Activated B cell treated with CpG ODN at 0.5 μM for 24 hours (primary cell): ENCODE data around the gene PARM1. TPM values are rescaled to one million over a fixed set of nuclear protein-coding genes. Genes with fewer than 3 reads are reported as not detected.

Experiments
- ATAC-seq: fragments of 200-7000 bp; cut with Tn5 transposase; one replicate; pipeline ENCODE4 v1.10.0; 2021; ENCODE audit warnings: low read depth, mild to moderate bottlenecking, moderate library complexity
- CTCF ChIA-PET: fragments of 350-600 bp; sonication (Branson Sonifier 250); formaldehyde crosslinking; loops from one replicate; lab custom pipeline; 2021; ENCODE audit warnings: antibody characterized with exemption; lab: Charles Lee
- POLR2A ChIA-PET: fragments of 350-600 bp; sonication (Branson Sonifier 250); formaldehyde crosslinking; loops from one replicate; lab custom pipeline; 2021; ENCODE audit warnings: antibody characterized with exemption; lab: Charles Lee
- DNase-seq: peaks from one replicate; pipeline ENCODE4 v3.0.0; 2022
- H3K27ac Mint-ChIP-seq: one replicate; pipeline ENCODE4 v1.8.0; 2020; ENCODE audit warnings: mixed read lengths
- H3K27me3 Mint-ChIP-seq: one replicate; pipeline ENCODE4 v1.8.0; 2021; ENCODE audit warnings: mixed read lengths
- H3K36me3 Mint-ChIP-seq: one replicate; pipeline ENCODE4 v1.8.0; 2021; ENCODE audit warnings: low read depth, mixed read lengths
- H3K4me1 Mint-ChIP-seq: one replicate; pipeline ENCODE4 v1.8.0; 2021; ENCODE audit warnings: mixed read lengths
- H3K4me3 Mint-ChIP-seq: one replicate; pipeline ENCODE4 v1.8.0; 2020; ENCODE audit warnings: mild to moderate bottlenecking, mixed read lengths
- H3K9me3 Mint-ChIP-seq: one replicate; pipeline ENCODE4 v1.8.0; 2020; ENCODE audit warnings: mixed read lengths
- intact Hi-C: fragments of 100-400 bp; cut with micrococcal nuclease; formaldehyde crosslinking; loops from one replicate; pipeline ENCODE4 v1.15.1; 2024
- total RNA-seq: library from RNA; stranded (reverse); gene quantifications from 2 replicates; pipeline ENCODE4 v1.2.3, GENCODE V29; 2022
- TF ChIP-seq, protein P1 (sequence below): fragments of 200-600 bp; IDR thresholded peaks from one replicate; pipeline ENCODE4 v1.8.0; 2022; ENCODE audit warnings: antibody characterized with exemption, mild to moderate bottlenecking

The PARM1 gene
- total RNA-seq, 1 donor from 2014 or later = 6.5 TPM

DNA sequence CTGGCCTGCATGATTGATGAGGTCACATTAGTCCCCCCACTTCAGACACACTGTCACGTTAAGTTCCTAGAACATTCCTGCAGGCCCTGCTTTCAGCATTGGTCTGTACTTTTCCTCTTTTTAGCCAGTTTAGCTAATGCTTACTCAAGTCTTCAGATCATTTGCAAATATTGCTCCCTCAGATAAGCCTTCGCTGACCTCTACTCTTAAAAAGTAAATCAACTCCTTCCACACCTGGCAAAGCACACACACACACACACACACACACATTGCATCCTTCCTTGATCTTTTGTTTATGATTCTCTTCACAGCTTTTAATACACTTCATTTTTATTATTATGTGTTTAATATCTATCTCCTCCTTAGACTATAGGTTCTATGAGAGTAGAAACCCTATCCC, 31.4 kb downstream of the PARM1 start:
- CTCF ChIA-PET = no interaction called here
- POLR2A ChIA-PET = no interaction called here
- H3K4me1 Mint-ChIP-seq = peaks cover 11% of the 10 kb centered on the region
- no peak overlapping the region for H3K27ac Mint-ChIP-seq
- DNase-seq (no peak), ATAC-seq (no peak)
- intact Hi-C loops = no loop called here
- peaks cover 10% of the 10 kb centered on the region for H3K9me3 Mint-ChIP-seq
- H3K27me3 Mint-ChIP-seq = no peaks in the 10 kb centered on the region
- peaks cover 23% of the 10 kb centered on the region for H3K36me3 Mint-ChIP-seq
- TF ChIP-seq, protein P1, sequence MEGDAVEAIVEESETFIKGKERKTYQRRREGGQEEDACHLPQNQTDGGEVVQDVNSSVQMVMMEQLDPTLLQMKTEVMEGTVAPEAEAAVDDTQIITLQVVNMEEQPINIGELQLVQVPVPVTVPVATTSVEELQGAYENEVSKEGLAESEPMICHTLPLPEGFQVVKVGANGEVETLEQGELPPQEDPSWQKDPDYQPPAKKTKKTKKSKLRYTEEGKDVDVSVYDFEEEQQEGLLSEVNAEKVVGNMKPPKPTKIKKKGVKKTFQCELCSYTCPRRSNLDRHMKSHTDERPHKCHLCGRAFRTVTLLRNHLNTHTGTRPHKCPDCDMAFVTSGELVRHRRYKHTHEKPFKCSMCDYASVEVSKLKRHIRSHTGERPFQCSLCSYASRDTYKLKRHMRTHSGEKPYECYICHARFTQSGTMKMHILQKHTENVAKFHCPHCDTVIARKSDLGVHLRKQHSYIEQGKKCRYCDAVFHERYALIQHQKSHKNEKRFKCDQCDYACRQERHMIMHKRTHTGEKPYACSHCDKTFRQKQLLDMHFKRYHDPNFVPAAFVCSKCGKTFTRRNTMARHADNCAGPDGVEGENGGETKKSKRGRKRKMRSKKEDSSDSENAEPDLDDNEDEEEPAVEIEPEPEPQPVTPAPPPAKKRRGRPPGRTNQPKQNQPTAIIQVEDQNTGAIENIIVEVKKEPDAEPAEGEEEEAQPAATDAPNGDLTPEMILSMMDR = no peak
- H3K4me3 Mint-ChIP-seq = no peak overlapping the region

DNA sequence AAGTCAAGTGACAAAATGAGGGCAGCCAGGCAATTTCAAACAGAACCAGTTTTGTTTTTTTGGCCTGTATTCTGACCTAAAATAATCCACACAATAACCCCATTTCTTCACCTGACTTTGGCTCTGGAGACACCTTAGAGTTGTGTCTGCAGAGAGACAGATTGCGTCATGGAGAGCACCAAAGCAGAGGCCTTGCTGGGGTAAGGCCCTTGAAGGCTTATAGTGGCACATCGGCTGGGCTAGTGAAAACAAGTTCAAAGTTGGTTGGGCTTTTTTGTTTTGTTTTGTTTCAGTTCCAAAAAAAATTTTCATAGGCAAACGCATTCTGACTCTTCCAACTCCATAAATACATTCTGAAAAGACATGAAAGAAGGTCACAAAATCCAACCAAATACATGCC, 34.4 kb downstream of the PARM1 start:
- DNase-seq (no peak), ATAC-seq (no peak)
- H3K27me3 Mint-ChIP-seq = no peaks in the 10 kb centered on the region
- peaks cover 14% of the 10 kb centered on the region for H3K4me1 Mint-ChIP-seq
- TF ChIP-seq, protein P1 = no peak
- no peaks in the 10 kb centered on the region for H3K9me3 Mint-ChIP-seq
- intact Hi-C loops = no loop called here
- H3K4me3 Mint-ChIP-seq = no peak overlapping the region
- CTCF ChIA-PET = no interaction called here
- POLR2A ChIA-PET = no interaction called here
- peaks cover 3% of the 10 kb centered on the region for H3K36me3 Mint-ChIP-seq
- H3K27ac Mint-ChIP-seq = no peak overlapping the region

DNA sequence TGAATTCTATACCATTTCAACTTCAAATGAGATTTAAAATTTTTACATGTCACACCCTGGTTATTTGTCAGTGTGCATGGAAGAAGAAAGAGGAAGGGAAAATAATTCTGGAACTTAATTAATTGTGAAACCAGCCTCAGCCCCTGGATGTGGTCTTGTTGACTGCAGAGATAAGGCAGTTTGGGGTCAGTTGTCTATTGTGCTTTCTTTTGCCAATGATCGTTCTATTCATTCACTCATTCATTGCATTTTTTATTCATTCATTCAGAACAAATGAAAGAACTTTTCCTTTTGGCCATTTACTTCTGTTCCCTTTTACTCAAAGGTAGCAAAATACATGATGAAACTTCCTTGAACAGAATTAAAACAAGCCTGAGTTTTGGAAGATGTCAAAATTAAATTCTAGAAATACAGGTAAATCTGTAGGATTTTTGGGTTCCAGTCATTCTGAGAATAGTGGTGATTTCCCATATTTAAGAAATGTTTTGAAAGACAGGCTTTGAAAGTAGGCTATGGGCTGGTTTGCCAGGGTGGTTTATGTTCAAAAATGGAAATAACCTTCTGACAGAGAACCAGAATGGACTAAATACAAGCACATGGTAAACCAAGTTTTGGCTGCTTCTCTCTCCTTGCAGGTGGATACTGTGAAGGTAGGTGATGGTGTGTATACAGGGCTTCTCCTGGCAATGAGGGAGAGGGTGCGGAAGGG, 35.7 kb downstream of the PARM1 start:
- DNase-seq (no peak), ATAC-seq (no peak)
- no peaks in the 10 kb centered on the region for H3K9me3 Mint-ChIP-seq
- no peak overlapping the region for H3K4me3 Mint-ChIP-seq
- H3K4me1 Mint-ChIP-seq = peaks cover 14% of the 10 kb centered on the region
- intact Hi-C loops = no loop called here
- POLR2A ChIA-PET = no interaction called here
- TF ChIP-seq, protein P1 = no peak
- no peak overlapping the region for H3K27ac Mint-ChIP-seq
- no peaks in the 10 kb centered on the region for H3K27me3 Mint-ChIP-seq
- peaks cover 3% of the 10 kb centered on the region for H3K36me3 Mint-ChIP-seq
- CTCF ChIA-PET = no interaction called here

DNA sequence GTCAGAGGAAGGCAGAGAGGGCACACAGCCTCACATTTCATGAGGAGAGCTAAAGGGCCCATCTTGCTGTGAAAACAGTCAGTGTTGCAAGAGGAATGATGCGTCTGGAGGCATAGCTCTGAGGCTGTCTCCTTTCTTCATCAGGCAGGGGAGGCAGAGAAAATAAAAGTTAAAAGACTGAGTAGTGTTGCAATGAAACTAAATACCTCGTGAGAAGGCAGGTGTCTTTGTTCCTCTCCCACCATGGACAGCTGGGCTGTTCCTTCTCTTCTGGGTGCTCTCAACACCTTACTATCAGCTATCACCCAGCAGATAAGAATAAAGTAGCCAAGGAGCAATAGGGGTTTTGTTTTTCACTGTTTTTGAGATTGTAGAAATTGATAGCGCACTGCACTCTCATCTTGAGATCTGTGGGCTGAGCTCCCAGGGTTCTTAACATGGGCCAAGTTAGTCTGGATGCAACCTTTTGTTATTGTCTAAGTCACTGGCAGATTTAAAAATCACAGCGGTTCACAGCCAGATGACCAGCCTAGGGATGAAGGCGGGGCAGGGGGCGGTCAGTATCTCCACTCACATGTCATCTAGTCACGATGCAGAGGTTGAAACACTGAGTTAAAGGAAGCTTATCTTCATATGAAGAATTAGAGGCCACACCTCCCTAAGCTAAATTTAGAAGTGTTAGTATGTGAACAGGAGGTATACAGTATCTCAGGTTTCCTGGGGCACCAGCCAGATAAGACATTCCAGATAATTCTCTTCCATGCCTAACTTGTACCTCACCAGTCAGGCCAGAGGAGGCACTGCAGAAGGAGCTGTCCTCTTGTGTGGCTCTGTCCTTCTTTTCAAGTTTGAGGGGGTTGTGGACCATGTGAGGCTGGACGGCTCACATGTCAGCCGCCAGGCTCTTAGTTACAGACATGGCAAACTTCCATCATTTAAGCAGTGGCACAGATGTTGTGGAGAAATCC, 36.9 kb downstream of the PARM1 start:
- H3K27ac Mint-ChIP-seq = no peak overlapping the region
- CTCF ChIA-PET = interaction anchor here (1.5 kb wide), 1 partner anchor 54 kb away, joined by 3 read pairs; no protein-coding TSS in a partner anchor
- H3K36me3 Mint-ChIP-seq = peaks cover 3% of the 10 kb centered on the region
- H3K4me1 Mint-ChIP-seq = peaks cover 14% of the 10 kb centered on the region
- ATAC-seq = no peak
- intact Hi-C loops = no loop called here
- H3K9me3 Mint-ChIP-seq = no peaks in the 10 kb centered on the region
- no peak for DNase-seq
- TF ChIP-seq, protein P1 = no peak
- POLR2A ChIA-PET = no interaction called here
- no peak overlapping the region for H3K4me3 Mint-ChIP-seq
- no peaks in the 10 kb centered on the region for H3K27me3 Mint-ChIP-seq

DNA sequence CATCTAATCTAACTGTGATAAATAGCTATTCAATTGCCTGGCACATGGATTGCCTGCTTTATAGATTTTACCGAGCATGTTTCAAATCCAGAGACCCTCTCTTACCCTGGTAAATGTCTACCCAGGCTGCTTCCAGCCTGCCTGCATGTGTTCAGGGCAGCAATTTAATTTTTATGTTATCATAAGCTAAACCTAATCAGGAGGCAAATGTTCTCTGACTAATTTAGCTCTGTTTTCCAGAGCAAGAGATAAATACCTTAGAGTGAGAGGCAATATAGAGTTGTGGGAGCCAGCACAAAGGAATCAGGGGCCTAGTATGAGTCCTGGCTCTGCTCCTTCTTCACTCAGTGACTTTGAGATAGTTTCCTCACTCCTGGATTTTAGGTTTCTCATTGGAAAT, 37.7 kb downstream of the PARM1 start:
- intact Hi-C loops = no loop called here
- CTCF ChIA-PET = interaction anchor here (1.5 kb wide), 1 partner anchor 54 kb away, joined by 3 read pairs; no protein-coding TSS in a partner anchor
- ATAC-seq (no peak), DNase-seq (no peak)
- TF ChIP-seq, protein P1 = no peak
- H3K36me3 Mint-ChIP-seq = no peaks in the 10 kb centered on the region
- no peak overlapping the region for H3K27ac Mint-ChIP-seq
- no peaks in the 10 kb centered on the region for H3K9me3 Mint-ChIP-seq
- no peak overlapping the region for H3K4me3 Mint-ChIP-seq
- peaks cover 14% of the 10 kb centered on the region for H3K4me1 Mint-ChIP-seq
- POLR2A ChIA-PET = no interaction called here
- H3K27me3 Mint-ChIP-seq = no peaks in the 10 kb centered on the region
